Neural cell (in vitro differentiated cells): Measurements from ENCODE around the gene DLST. TPM values are rescaled to one million over a fixed set of nuclear protein-coding genes. Genes with fewer than 3 reads are reported as not detected.
"Not testable (repeated sequence)": the region's sequence is repeated elsewhere in the genome, so short reads cannot be mapped to it uniquely, and the experiment has no call there.

ENCODE experiments used
- H2AFZ ChIP-seq: fragments of 200-600, 300-800 bp; sonication (generic), shearing (Covaris generic); 2 replicates; pipeline ENCODE4 v1.6.0; 2014; ENCODE audit warnings: low read depth, mild to moderate bottlenecking, antibody characterized with exemption, low read length, moderate library complexity
- H3F3A ChIP-seq: fragments of 200-600 bp; shearing (Covaris generic); 2 replicates; pipeline ENCODE4 v1.6.1; 2016; ENCODE audit warnings: mild to moderate bottlenecking, moderate library complexity, mixed read lengths, antibody characterized with exemption, low read length; ENCODE audit not compliant: insufficient read depth, poor library complexity, severe bottlenecking
- H3K27ac ChIP-seq: fragments of 200-600, 300-800 bp; sonication (generic), shearing (Covaris generic); 2 replicates; pipeline ENCODE4 v1.5.1; 2014; ENCODE audit warnings: mild to moderate bottlenecking, low read length, moderate library complexity
- H3K27me3 ChIP-seq: fragments of 300-800, 200-600 bp; sonication (generic), shearing (Covaris generic); 2 replicates; pipeline ENCODE4 v1.6.0; 2014; ENCODE audit warnings: mild to moderate bottlenecking, low read depth, low read length, moderate library complexity; ENCODE audit not compliant: insufficient read depth
- H3K36me3 ChIP-seq: fragments of 300-800, 200-600 bp; sonication (generic), shearing (Covaris generic); 2 replicates; pipeline ENCODE4 v1.5.1; 2014; ENCODE audit warnings: mild to moderate bottlenecking, antibody characterized with exemption, low read length, moderate library complexity; ENCODE audit not compliant: insufficient read depth
- H3K4me2 ChIP-seq: fragments of 300-800, 200-600 bp; sonication (generic), shearing (Covaris generic); 2 replicates; pipeline ENCODE4 v1.6.0; 2014; ENCODE audit warnings: mild to moderate bottlenecking, low read length
- H3K4me3 ChIP-seq: fragments of 300-800, 200-600 bp; sonication (generic), shearing (Covaris generic); 2 replicates; pipeline ENCODE4 v1.5.1; 2014; ENCODE audit warnings: mild to moderate bottlenecking, low read length, moderate library complexity
- H3K79me2 ChIP-seq: fragments of 200-600 bp; shearing (Covaris generic); replicated peaks from 2 replicates; pipeline ENCODE4 v1.6.0; 2014; ENCODE audit warnings: mild to moderate bottlenecking, low read length, moderate library complexity; ENCODE audit not compliant: insufficient read depth
- H3K9ac ChIP-seq: fragments of 300-800, 200-600 bp; sonication (generic), shearing (Covaris generic); 2 replicates; pipeline ENCODE4 v1.6.1; 2016; ENCODE audit warnings: mild to moderate bottlenecking, low read length, mixed read lengths
- H3K9me2 ChIP-seq: fragments of 200-600 bp; shearing (Covaris generic); 2 replicates; pipeline ENCODE4 v1.6.1; 2016; ENCODE audit warnings: mild to moderate bottlenecking, low read length, mixed read lengths; ENCODE audit not compliant: insufficient read depth
- H3K9me3 ChIP-seq: fragments of 200-600, 300-800 bp; sonication (generic), shearing (Covaris generic); 2 replicates; pipeline ENCODE4 v1.6.1; 2016; ENCODE audit warnings: mild to moderate bottlenecking, mixed run types, low read length, moderate library complexity, mixed read lengths
- H4K20me1 ChIP-seq: fragments of 200-600 bp; shearing (Covaris generic); 2 replicates; pipeline ENCODE4 v1.6.1; 2016; ENCODE audit warnings: mild to moderate bottlenecking, mixed run types; ENCODE audit not compliant: insufficient read depth
- CTCF ChIP-seq: fragments of 450-650 bp; IDR thresholded peaks from 2 replicates; pipeline ENCODE4 v1.5.1; 2014; ENCODE audit warnings: antibody characterized with exemption, mild to moderate bottlenecking, moderate library complexity; ENCODE audit not compliant: poor library complexity, severe bottlenecking
- EP300 ChIP-seq: fragments of 450-650 bp; conservative IDR thresholded peaks from 2 replicates; pipeline ENCODE4 v1.6.1; 2014; ENCODE audit warnings: antibody characterized with exemption, mild to moderate bottlenecking, moderate library complexity; ENCODE audit not compliant: poor library complexity, severe bottlenecking
- EZH2 ChIP-seq: fragments of 200-600, 300-800 bp; shearing (Covaris generic), sonication (generic); IDR thresholded peaks from 2 replicates; pipeline ENCODE4 v1.6.1; 2014; ENCODE audit warnings: antibody characterized with exemption, low read length, borderline replicate concordance, mild to moderate bottlenecking; ENCODE audit not compliant: insufficient read depth, poor library complexity, severe bottlenecking
- MXI1 ChIP-seq: fragments of 450-650 bp; conservative IDR thresholded peaks from 2 replicates; pipeline ENCODE4 v1.6.1; 2014; ENCODE audit warnings: antibody characterized with exemption, mild to moderate bottlenecking; ENCODE audit not compliant: poor library complexity, severe bottlenecking
- POLR2AphosphoS5 ChIP-seq: IDR thresholded peaks from 2 replicates; pipeline ENCODE4 v1.6.1; 2012
- RAD21 ChIP-seq: fragments of 450-650 bp; conservative IDR thresholded peaks from 2 replicates; pipeline ENCODE4 v1.6.1; 2014; ENCODE audit warnings: antibody characterized with exemption, mild to moderate bottlenecking, moderate library complexity
- REST ChIP-seq: IDR thresholded peaks from 2 replicates; pipeline ENCODE4 v1.6.1; 2012; ENCODE audit warnings: borderline replicate concordance
- SMC3 ChIP-seq: fragments of 450-650 bp; conservative IDR thresholded peaks from 2 replicates; pipeline ENCODE4 v1.6.1; 2014; ENCODE audit warnings: antibody characterized with exemption, mild to moderate bottlenecking, moderate library complexity; ENCODE audit not compliant: poor library complexity
- TAF1 ChIP-seq: IDR thresholded peaks from 2 replicates; pipeline ENCODE4 v1.6.1; 2012; ENCODE audit warnings: low read depth
- polyA plus RNA-seq: library from polyadenylated mRNA; depleted of rRNA; stranded (reverse); fragments of >200 nt; gene quantifications from 2 replicates; pipeline ENCODE4 v1.2.3, GENCODE V29; 2014

Gene DLST
- polyA plus RNA-seq, 1 donor from 2014 or later = 59.7 TPM

GRCh38 chr14:74927225-74927624 is 45.5 kb downstream of the DLST start:
- no peaks in the 10 kb centered on the region for H3K9me2 ChIP-seq
- H3K4me3 ChIP-seq = no peak overlapping the region
- no peaks in the 10 kb centered on the region for H3K79me2 ChIP-seq
- TF ChIP-seq REST = no peak
- no peak for TF ChIP-seq TAF1
- no peak for TF ChIP-seq POLR2AphosphoS5
- TF ChIP-seq RAD21 = no peak
- no peak for TF ChIP-seq CTCF
- H3K4me2 ChIP-seq = no peak overlapping the region
- H3F3A ChIP-seq = no peaks in the 10 kb centered on the region
- H3K27me3 ChIP-seq = no peaks in the 10 kb centered on the region
- H3K27ac ChIP-seq = no peak overlapping the region
- no peaks in the 10 kb centered on the region for H4K20me1 ChIP-seq
- H3K9ac ChIP-seq = no peak overlapping the region
- no peaks in the 10 kb centered on the region for H3K9me3 ChIP-seq
- no peak overlapping the region for H2AFZ ChIP-seq
- no peaks in the 10 kb centered on the region for H3K36me3 ChIP-seq

DNA sequence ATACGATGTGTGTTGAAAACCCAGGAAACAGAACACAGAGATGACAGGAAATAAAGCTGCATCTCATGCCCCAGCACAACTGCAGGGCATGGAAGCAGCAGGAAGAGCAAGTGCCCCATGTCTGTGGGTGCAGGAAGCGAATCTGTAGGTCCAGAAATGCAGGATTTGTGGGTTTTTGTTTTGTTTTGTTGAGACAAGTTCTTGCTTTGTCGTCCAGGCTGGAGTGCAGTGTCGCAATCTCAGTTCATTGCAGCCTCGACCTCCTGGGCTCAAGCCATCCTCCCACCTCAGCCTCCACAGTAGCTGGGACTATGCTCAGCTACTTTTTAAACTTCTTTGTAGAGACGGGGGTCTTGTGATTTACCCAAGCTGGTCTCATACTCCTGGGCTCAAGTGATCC is 47.5 kb downstream of the DLST start:
- H3K79me2 ChIP-seq = no peaks in the 10 kb centered on the region
- H3K4me2 ChIP-seq = no peak overlapping the region
- no peaks in the 10 kb centered on the region for H3F3A ChIP-seq
- H3K27ac ChIP-seq = no peak overlapping the region
- no peaks in the 10 kb centered on the region for H3K36me3 ChIP-seq
- TF ChIP-seq SMC3 = no peak
- no peak for TF ChIP-seq TAF1
- no peak for TF ChIP-seq REST
- no peak for TF ChIP-seq EP300
- TF ChIP-seq RAD21 = no peak
- no peak for TF ChIP-seq EZH2
- TF ChIP-seq CTCF = no peak
- no peak for TF ChIP-seq MXI1
- no peak for TF ChIP-seq POLR2AphosphoS5
- no peaks in the 10 kb centered on the region for H3K9me3 ChIP-seq
- no peak overlapping the region for H3K9ac ChIP-seq
- no peak overlapping the region for H3K4me3 ChIP-seq
- H3K9me2 ChIP-seq = no peaks in the 10 kb centered on the region
- H3K27me3 ChIP-seq = no peaks in the 10 kb centered on the region
- H2AFZ ChIP-seq = no peak overlapping the region
- no peaks in the 10 kb centered on the region for H4K20me1 ChIP-seq

- not testable (repeated sequence) for H2AFZ ChIP-seq, H3K36me3 ChIP-seq, H3K79me2 ChIP-seq, H3F3A ChIP-seq, H3K4me2 ChIP-seq, H3K9me2 ChIP-seq, H3K9me3 ChIP-seq, H3K27me3 ChIP-seq, H3K27ac ChIP-seq, H3K4me3 ChIP-seq, H4K20me1 ChIP-seq, H3K9ac ChIP-seq
Measured at GRCh38 chr14:74931744-74932143, 50.0 kb downstream of the DLST start.
